Breast epithelium (tissue), 4 donors: ENCODE measurements around the gene DNAJC8. TPM values are rescaled to one million over a fixed set of nuclear protein-coding genes. Genes with fewer than 3 reads are reported as not detected.

Source experiments
- DNase-seq, 2 donors: peaks; one replicate each; pipeline ENCODE4 v3.0.0-alpha.2; 2019; ENCODE audit warnings: low spot score in 2 of 2
- H3K27ac ChIP-seq, 2 donors: fragments of 200-600 bp; sonication (generic) in 1 of 2; one replicate each; pipeline ENCODE4 v1.5.1; 2016 to 2019; ENCODE audit warnings: mild to moderate bottlenecking in 1 of 2
- H3K27me3 ChIP-seq, 2 donors: fragments of 200-600 bp; sonication (generic) in 1 of 2; one replicate each; pipeline versions ENCODE4 v1.5.1 to v1.6.0; 2017 to 2019; ENCODE audit warnings: control low read depth in 1 of 2, mild to moderate bottlenecking in 1 of 2
- H3K36me3 ChIP-seq: fragments of 200-600 bp; one replicate; pipeline ENCODE4 v1.5.1; 2019
- H3K4me1 ChIP-seq, 2 donors: fragments of 200-600 bp; sonication (generic); one replicate each; pipeline ENCODE4 v1.5.1; 2016 to 2019; ENCODE audit warnings: control low read depth in 1 of 2
- H3K4me3 ChIP-seq, 3 donors: fragments of 200-600 bp; sonication (generic); 1 replicate in 2 of 3; 2 replicates in 1 of 3; pipeline ENCODE4 v1.5.1; 2016 to 2019; ENCODE audit warnings: mild to moderate bottlenecking in 3 of 3, moderate library complexity in 2 of 3
- H3K9me3 ChIP-seq, 2 donors: fragments of 200-600 bp; sonication (generic) in 1 of 2; one replicate each; pipeline ENCODE4 v1.5.1; 2016 to 2019; ENCODE audit warnings: control low read depth in 1 of 2
- POLR2A ChIP-seq: fragments of 450-650 bp; IDR thresholded peaks from one replicate; pipeline ENCODE4 v1.6.1; 2016; ENCODE audit warnings: antibody characterized with exemption, mild to moderate bottlenecking, moderate library complexity
- POLR2AphosphoS5 ChIP-seq, 3 donors: sonication (generic); formaldehyde crosslinking; IDR thresholded peaks; one replicate each; pipeline ENCODE4 v1.6.1; 2017; ENCODE audit warnings: antibody characterized with exemption in 3 of 3
- intact Hi-C: fragments of 100-400 bp; cut with DNase I; formaldehyde crosslinking; loops from one replicate; pipeline ENCODE4 v1.15.1; 2023; ENCODE audit warnings: low total_unique reads
- total RNA-seq, 3 donors: library from RNA; depleted of rRNA; stranded (reverse); fragments of >200 nt; gene quantifications; one replicate each; pipeline ENCODE4 v1.1.0, GENCODE V29; 2016
- TF ChIP-seq, protein P1 (sequence below), 3 donors: fragments of 450-650 bp; IDR thresholded peaks; one replicate each; pipeline ENCODE4 v1.5.1; 2016 to 2017; ENCODE audit warnings: antibody characterized with exemption in 3 of 3, mild to moderate bottlenecking in 3 of 3, moderate library complexity in 3 of 3

The DNAJC8 gene
- total RNA-seq, 3 donors from 2014 or later, result 67.8 to 76.4 (median 75.4) TPM

DNA sequence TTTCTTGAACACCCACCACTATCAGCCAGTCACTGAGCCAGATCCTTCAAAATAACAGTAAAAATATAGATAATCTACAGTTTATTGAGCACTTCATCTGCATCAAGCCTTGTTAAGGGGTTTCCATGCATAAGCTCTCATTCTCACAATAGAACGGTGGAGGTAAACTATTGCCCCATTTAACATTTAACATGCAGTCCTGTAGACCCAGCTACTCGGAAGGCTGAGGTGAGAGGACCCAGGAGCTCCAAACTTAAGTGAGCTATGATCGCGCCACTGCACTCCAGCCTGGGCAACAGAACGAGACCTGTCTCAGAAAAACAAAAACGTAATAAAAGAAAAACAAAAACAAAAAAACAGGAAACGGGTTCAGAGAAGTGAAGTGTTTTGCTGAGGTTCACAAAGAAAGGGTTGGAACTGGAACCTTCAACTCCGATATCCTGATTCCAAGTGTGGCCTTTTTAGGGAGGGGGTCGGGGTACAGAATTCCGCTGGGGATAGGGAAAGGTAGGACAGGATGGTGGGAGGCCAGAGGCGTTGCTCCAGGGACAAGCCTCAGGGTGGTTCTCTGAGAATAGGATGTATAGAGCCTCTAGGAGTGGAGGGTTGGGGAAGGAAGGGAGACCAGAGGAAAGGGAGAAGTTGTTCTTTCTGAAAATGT, 14.9 kb upstream of the DNAJC8 start:
- Histone ChIP-seq H3K27me3 (no peaks in the 10 kb centered on the region), H3K36me3 (no peaks in the 10 kb centered on the region), H3K4me1 (peaks cover 4 to 9% of the 10 kb centered on the region in 2 donors), H3K27ac (peak overlapping the region; percentile 79 to 85), H3K4me3 (peak overlapping the region; percentile 57 to 61 (median 59)), H3K9me3 (no peaks in the 10 kb centered on the region)
- TF ChIP-seq POLR2AphosphoS5 (IDR thresholded peaks at IDR 0.05), result no peak
- TF ChIP-seq POLR2A, result no peak
- TF ChIP-seq, protein P1, sequence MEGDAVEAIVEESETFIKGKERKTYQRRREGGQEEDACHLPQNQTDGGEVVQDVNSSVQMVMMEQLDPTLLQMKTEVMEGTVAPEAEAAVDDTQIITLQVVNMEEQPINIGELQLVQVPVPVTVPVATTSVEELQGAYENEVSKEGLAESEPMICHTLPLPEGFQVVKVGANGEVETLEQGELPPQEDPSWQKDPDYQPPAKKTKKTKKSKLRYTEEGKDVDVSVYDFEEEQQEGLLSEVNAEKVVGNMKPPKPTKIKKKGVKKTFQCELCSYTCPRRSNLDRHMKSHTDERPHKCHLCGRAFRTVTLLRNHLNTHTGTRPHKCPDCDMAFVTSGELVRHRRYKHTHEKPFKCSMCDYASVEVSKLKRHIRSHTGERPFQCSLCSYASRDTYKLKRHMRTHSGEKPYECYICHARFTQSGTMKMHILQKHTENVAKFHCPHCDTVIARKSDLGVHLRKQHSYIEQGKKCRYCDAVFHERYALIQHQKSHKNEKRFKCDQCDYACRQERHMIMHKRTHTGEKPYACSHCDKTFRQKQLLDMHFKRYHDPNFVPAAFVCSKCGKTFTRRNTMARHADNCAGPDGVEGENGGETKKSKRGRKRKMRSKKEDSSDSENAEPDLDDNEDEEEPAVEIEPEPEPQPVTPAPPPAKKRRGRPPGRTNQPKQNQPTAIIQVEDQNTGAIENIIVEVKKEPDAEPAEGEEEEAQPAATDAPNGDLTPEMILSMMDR (IDR thresholded peaks at IDR 0.05), result no peak
- intact Hi-C loops, result no loop called here
- DNase-seq, result no peak

DNA sequence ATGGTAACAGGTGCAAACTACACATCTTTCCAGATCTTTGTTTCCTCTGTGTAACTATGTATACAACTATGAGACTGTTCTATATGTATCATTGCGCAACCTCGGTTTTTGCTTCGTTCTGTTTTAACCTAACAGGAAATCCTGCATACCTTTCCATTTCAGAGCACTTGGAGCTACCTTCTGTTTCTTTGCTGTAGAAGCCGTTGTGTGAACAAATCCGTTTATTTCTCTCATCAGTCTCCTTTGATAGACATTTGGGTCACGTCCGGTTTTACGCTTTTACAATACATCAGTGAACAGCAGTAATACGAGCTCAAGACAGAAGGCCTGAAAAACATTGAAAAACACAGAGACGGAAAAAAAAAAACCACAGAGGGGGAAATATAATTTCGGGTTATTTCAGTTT, 13.6 kb upstream of the DNAJC8 start:
- intact Hi-C loops, result no loop called here
- peaks cover 4 to 9% of the 10 kb centered on the region in 2 donors for H3K4me1 ChIP-seq

DNA sequence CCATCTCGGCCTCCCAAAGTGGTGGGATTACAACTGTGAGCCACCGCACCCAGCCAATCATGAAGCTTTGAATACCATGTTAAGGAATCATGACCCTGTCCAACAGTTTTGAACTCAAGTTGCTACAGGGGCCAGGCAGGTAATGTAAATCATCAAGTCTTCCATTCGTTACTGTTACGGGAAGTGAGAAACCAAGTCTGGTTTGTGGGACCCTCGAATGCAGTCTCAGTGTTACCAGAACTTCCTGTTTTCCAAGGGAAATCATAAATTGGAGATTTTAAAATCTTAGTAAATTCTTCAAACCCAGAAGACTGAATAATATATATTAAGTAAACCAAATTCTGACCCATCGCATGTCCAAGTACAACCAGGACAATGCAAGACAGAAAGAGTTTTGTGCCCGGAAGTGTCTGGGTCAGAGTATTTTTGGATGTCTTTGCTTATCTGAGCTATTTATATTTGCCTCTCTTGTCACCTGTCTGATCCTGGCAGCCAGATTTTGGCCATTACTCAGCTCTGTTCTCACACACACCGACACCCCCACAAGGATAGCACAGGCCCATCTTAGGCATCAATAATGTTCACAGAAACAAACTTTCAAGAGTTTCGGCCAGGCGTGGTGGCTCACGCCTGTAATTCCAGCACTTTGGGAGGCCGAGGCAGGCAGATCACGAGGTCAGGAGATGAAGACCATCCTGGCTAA, 11.9 kb upstream of the DNAJC8 start:
- H3K27me3 ChIP-seq, result no peaks in the 10 kb centered on the region
- TF ChIP-seq, protein P1 (IDR thresholded peaks at IDR 0.05), result no peak
- TF ChIP-seq POLR2AphosphoS5 (IDR thresholded peaks at IDR 0.05) (no peak), POLR2A (no peak)
- no peak overlapping the region for H3K27ac ChIP-seq
- H3K4me3 ChIP-seq, result no peak overlapping the region
- no peak for DNase-seq
- H3K9me3 ChIP-seq, result no peaks in the 10 kb centered on the region
- no peaks in the 10 kb centered on the region for H3K36me3 ChIP-seq
- H3K4me1 ChIP-seq, result peaks cover 4 to 9% of the 10 kb centered on the region in 2 donors
- intact Hi-C loops, result no loop called here

More for the DNA sequence above, 13.6 kb upstream of the DNAJC8 start:
- TF ChIP-seq POLR2AphosphoS5 (IDR thresholded peaks at IDR 0.05), result no peak
- TF ChIP-seq, protein P1 (IDR thresholded peaks at IDR 0.05), result no peak
- TF ChIP-seq POLR2A, result no peak
- Histone ChIP-seq H3K36me3 (no peaks in the 10 kb centered on the region), H3K27ac (peak overlapping the region; percentile 79 to 85), H3K9me3 (no peaks in the 10 kb centered on the region), H3K4me3 (peak overlapping the region; percentile 57 to 61 (median 59)), H3K27me3 (no peaks in the 10 kb centered on the region)
- no peak for DNase-seq

DNA sequence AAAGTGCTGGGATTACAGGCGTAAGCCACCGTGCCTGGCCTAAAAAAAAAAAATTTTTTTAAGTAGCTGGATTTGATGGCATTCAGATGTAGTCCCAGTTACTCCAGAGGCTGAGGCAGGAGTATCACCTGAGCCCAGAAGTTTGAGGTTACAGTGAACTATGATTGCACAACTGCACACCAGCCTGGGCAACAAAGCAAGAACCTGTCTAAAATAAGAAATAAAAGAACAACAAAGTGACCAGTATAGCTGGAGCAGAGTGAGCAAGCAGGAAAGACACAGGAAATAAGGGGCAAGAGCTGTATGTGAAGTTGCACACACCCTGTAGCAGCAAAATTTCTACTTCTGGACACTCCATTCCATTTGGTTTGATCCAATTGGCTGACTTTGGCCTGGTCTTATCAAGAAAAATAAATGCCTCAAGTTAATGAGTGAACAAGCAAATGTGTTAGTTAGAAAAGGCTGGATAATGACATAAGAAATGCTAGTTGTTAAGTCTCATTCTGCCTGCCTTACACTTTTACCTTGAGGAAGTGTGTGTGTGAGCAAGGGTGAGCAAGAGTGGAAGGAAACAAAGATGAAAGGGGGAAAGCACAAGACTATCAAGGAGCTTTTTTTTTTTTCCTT, 11.0 kb upstream of the DNAJC8 start:
- H3K36me3 ChIP-seq, result no peaks in the 10 kb centered on the region
- no peak overlapping the region for H3K27ac ChIP-seq
- H3K9me3 ChIP-seq, result no peaks in the 10 kb centered on the region
- H3K27me3 ChIP-seq, result no peaks in the 10 kb centered on the region
- no peak for TF ChIP-seq POLR2A
- TF ChIP-seq, protein P1 (IDR thresholded peaks at IDR 0.05), result no peak
- TF ChIP-seq POLR2AphosphoS5 (IDR thresholded peaks at IDR 0.05), result no peak
- no peak overlapping the region for H3K4me3 ChIP-seq
- DNase-seq, result no peak
- peaks cover 4 to 9% of the 10 kb centered on the region in 2 donors for H3K4me1 ChIP-seq
- intact Hi-C loops, result no loop called here
